ENCODE results near the gene LSAMP.

DNA sequence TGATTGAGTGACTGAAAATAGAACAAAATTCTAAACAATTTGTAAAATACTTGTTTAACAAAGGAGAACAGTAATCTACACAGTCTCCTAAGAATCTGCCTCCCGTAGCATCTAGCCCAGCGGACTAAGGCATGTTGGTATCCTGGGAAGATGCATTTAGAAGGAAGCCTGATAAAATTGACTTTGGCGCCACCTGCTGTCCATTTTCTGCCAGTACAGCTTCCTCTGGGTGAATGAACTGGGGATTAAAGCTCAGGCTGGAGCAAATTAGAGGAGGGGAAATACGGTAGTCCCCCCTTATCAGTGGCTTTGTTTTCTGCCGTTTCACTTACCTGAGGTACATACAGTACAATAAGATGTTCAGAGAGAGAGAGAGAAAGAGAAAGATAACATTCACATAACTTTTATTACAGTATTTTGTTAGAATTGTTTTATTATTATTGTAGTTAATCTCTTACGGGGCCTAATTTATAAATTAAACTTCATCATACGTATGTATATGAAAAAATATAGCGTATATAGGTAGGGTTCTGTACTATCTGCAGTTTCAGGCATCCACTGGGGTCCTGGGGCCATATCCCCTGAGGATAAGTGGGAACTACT, 630.4 kb downstream of the LSAMP start:
- no peak for TF ChIP-seq POLR2A (IDR thresholded peaks at IDR 0.05)
- TF ChIP-seq, protein P1, sequence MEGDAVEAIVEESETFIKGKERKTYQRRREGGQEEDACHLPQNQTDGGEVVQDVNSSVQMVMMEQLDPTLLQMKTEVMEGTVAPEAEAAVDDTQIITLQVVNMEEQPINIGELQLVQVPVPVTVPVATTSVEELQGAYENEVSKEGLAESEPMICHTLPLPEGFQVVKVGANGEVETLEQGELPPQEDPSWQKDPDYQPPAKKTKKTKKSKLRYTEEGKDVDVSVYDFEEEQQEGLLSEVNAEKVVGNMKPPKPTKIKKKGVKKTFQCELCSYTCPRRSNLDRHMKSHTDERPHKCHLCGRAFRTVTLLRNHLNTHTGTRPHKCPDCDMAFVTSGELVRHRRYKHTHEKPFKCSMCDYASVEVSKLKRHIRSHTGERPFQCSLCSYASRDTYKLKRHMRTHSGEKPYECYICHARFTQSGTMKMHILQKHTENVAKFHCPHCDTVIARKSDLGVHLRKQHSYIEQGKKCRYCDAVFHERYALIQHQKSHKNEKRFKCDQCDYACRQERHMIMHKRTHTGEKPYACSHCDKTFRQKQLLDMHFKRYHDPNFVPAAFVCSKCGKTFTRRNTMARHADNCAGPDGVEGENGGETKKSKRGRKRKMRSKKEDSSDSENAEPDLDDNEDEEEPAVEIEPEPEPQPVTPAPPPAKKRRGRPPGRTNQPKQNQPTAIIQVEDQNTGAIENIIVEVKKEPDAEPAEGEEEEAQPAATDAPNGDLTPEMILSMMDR (IDR thresholded peaks at IDR 0.05) = peak; percentile 75 to 98 (median 88)

Data from esophagus squamous epithelium (tissue), 4 donors.